GM12891 (cell line): ENCODE measurements around the gene CDK8.
"Not testable (repeated sequence)": the region's sequence is repeated elsewhere in the genome, so short reads cannot be mapped to it uniquely, and the experiment has no call there.

Experiments
- PAX5 ChIP-seq: IDR thresholded peaks from 2 replicates; pipeline ENCODE4 v1.6.1; 2011; ENCODE audit warnings: low read length, moderate library complexity, mild to moderate bottlenecking; ENCODE audit not compliant: insufficient read depth, severe bottlenecking
- POLR2AphosphoS5 ChIP-seq: IDR thresholded peaks from 2 replicates; pipeline ENCODE4 v1.6.1; 2011; ENCODE audit warnings: low read depth, low read length, control low read depth

- not testable (repeated sequence) for TF ChIP-seq PAX5, POLR2AphosphoS5
Observed at GRCh38 chr13:26285911-26286310, 32.0 kb downstream of the CDK8 start.
